Colonic mucosa (tissue), 4 donors: Measurements from ENCODE around the gene ZNF497. TPM values are rescaled to one million over a fixed set of nuclear protein-coding genes. Genes with fewer than 3 reads are reported as not detected.
A peak's percentile ranks its signal among the peaks of the same experiment; 100 is the strongest.

Experiments
- DNase-seq: peaks from one replicate; pipeline ENCODE4 v3.0.0-alpha.2; 2020
- H3K27ac ChIP-seq: fragments of 200-600 bp; one replicate; pipeline ENCODE4 v1.8.0; 2021
- H3K27me3 ChIP-seq: fragments of 200-600 bp; one replicate; pipeline ENCODE4 v1.8.0; 2021
- H3K36me3 ChIP-seq: fragments of 200-600 bp; one replicate; pipeline ENCODE4 v1.8.0; 2021
- H3K4me1 ChIP-seq: fragments of 200-600 bp; one replicate; pipeline ENCODE4 v1.8.0; 2021; ENCODE audit warnings: mild to moderate bottlenecking
- H3K4me3 ChIP-seq: fragments of 200-600 bp; one replicate; pipeline ENCODE4 v1.8.0; 2021
- H3K9ac ChIP-seq, 2 donors: one replicate each; pipeline ENCODE4 v1.7.0; 2013; ENCODE audit warnings: control low read depth in 2 of 2, low read depth in 2 of 2, low read length in 2 of 2
- H3K9me3 ChIP-seq: fragments of 200-600 bp; one replicate; pipeline ENCODE4 v1.8.0; 2021
- CTCF ChIP-seq: fragments of 200-600 bp; IDR thresholded peaks from one replicate; pipeline ENCODE4 v1.8.0; 2022; ENCODE audit warnings: antibody characterized with exemption, mild to moderate bottlenecking
- intact Hi-C: fragments of 100-400 bp; cut with DNase I; formaldehyde crosslinking; loops from one replicate; pipeline ENCODE4 v1.14.1; 2022
- total RNA-seq, 2 donors: library from RNA; stranded (reverse); fragmentation: NEBNext Ultra II Directional in 1 of 2; extraction: Animal tissue kit (Norgen Biotek cat#: 25700) in 1 of 2; gene quantifications; one replicate each; pipeline ENCODE4 v1.2.1, GENCODE V29; 2021
- donor health status: healthy.
- donor health status: DM: no; HTN: no; CAD: no.
- donor health status: DM: no; HTN: no; CAD: no.

The ZNF497 gene
- total RNA-seq, 2 donors from 2014 or later, result 0.98 to 1.9 TPM

GRCh38 chr19:58395979-58396627 lies 33.6 kb upstream of the ZNF497 start:
- H3K4me1 ChIP-seq, result peaks cover 8% of the 10 kb centered on the region
- no peak overlapping the region for H3K9ac ChIP-seq
- peaks cover 16% of the 10 kb centered on the region for H3K36me3 ChIP-seq
- peaks cover 23% of the 10 kb centered on the region for H3K27me3 ChIP-seq
- TF ChIP-seq CTCF, result no peak
- intact Hi-C loops, result no loop called here
- no peak overlapping the region for H3K27ac ChIP-seq
- no peak overlapping the region for H3K4me3 ChIP-seq
- H3K9me3 ChIP-seq, result no peaks in the 10 kb centered on the region
- no peak for DNase-seq

- peaks cover 2% of the 10 kb centered on the region for H3K4me1 ChIP-seq
Observed at GRCh38 chr19:58395220-58395978, 32.8 kb upstream of the ZNF497 start, which contains the start of gene RNF225. TSS of gene RNF225 (plus strand) at chr19:58395656. CDS start at chr19:58396090, 434 bp downstream.

GRCh38 chr19:58394821-58395219 lies 32.3 kb upstream of the ZNF497 start:
- Histone ChIP-seq H3K9me3 (no peaks in the 10 kb centered on the region), H3K4me1 (no peaks in the 10 kb centered on the region), H3K27me3 (peaks cover 23% of the 10 kb centered on the region), H3K4me3 (no peak overlapping the region), H3K9ac (no peak overlapping the region), H3K27ac (no peak overlapping the region), H3K36me3 (peaks cover 17% of the 10 kb centered on the region)
- intact Hi-C loops, result no loop called here
- no peak for DNase-seq
- TF ChIP-seq CTCF, result no peak

More at GRCh38 chr19:58395220-58395978, 32.8 kb upstream of the ZNF497 start, which contains the start of gene RNF225:
- H3K27ac ChIP-seq, result no peak within 1 kb of the TSS
- H3K9me3 ChIP-seq, result no peaks in the 10 kb centered on the region
- H3K27me3 ChIP-seq, result peaks cover 23% of the 10 kb centered on the region
- no peak within 1 kb of the TSS for H3K4me3 ChIP-seq
- peaks cover 17% of the 10 kb centered on the region for H3K36me3 ChIP-seq
- peak; percentile 66 for DNase-seq
- TF ChIP-seq CTCF, result no peak
- intact Hi-C loops, result no loop called here
- H3K9ac ChIP-seq, result no peak within 1 kb of the TSS

- no peak for DNase-seq
- H3K9ac ChIP-seq, result no peak overlapping the region
- H3K36me3 ChIP-seq, result peaks cover 17% of the 10 kb centered on the region
- intact Hi-C loops, result no loop called here
- no peak for TF ChIP-seq CTCF
- H3K27ac ChIP-seq, result no peak overlapping the region
- no peaks in the 10 kb centered on the region for H3K4me1 ChIP-seq
- H3K4me3 ChIP-seq, result no peak overlapping the region
- no peaks in the 10 kb centered on the region for H3K9me3 ChIP-seq
- peaks cover 23% of the 10 kb centered on the region for H3K27me3 ChIP-seq
Observed at GRCh38 chr19:58393725-58394033, 31.1 kb upstream of the ZNF497 start.

- Histone ChIP-seq H3K4me3 (no peak overlapping the region), H3K27ac (no peak overlapping the region), H3K9me3 (no peaks in the 10 kb centered on the region), H3K36me3 (peaks cover 17% of the 10 kb centered on the region), H3K4me1 (peaks cover under 1% of the 10 kb centered on the region), H3K27me3 (peaks cover 23% of the 10 kb centered on the region), H3K9ac (no peak overlapping the region)
- no peak for TF ChIP-seq CTCF
- no peak for DNase-seq
- intact Hi-C loops, result no loop called here
Observed at GRCh38 chr19:58392945-58393724, 30.6 kb upstream of the ZNF497 start.
